Stomach (tissue), 4 donors: ENCODE measurements around the gene CEMIP.

ENCODE experiments used
- POLR2A ChIP-seq, 4 donors: fragments of 450-650 bp; IDR thresholded peaks; one replicate each; pipeline ENCODE4 v1.6.1; 2016; ENCODE audit warnings: antibody characterized with exemption in 4 of 4, control low read depth in 2 of 4, mild to moderate bottlenecking in 1 of 4, moderate library complexity in 1 of 4
- POLR2AphosphoS5 ChIP-seq, 3 donors: sonication (generic); formaldehyde crosslinking; IDR thresholded peaks; one replicate each; pipeline ENCODE4 v1.6.1; 2016; ENCODE audit warnings: antibody characterized with exemption in 3 of 3
- TF ChIP-seq, protein P1 (sequence below), 7 experiments: fragments of 450-650 bp in 4 of 7; fragments of 200-600 bp in 3 of 7; sonication (generic) in 3 of 7; IDR thresholded peaks; one replicate each; pipeline ENCODE4 v1.5.1; 2016 to 2019; ENCODE audit warnings: antibody characterized with exemption in 7 of 7, control low read depth in 2 of 7, mild to moderate bottlenecking in 1 of 7

DNA sequence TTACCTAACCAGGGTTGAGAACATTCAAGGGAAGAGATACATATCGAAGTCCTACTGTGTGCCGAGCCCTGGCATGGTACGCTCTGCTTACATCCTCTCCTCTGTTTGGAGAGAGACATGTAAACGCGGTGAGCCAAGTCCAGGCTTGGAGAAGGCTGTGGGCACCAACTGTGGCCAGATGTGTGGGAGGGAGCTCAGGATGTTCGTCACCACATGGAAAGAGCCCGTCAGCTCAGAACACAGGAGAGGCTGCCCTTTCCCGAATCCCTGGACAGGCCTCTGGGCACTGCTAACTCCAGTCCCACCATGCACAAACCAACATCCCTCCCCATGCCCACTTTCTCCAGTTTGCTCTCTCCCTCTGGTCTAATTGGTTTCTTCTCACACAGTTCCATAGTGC, 167.4 kb downstream of the CEMIP start:
- TF ChIP-seq POLR2A (IDR thresholded peaks at IDR 0.05) = no peak
- TF ChIP-seq, protein P1, sequence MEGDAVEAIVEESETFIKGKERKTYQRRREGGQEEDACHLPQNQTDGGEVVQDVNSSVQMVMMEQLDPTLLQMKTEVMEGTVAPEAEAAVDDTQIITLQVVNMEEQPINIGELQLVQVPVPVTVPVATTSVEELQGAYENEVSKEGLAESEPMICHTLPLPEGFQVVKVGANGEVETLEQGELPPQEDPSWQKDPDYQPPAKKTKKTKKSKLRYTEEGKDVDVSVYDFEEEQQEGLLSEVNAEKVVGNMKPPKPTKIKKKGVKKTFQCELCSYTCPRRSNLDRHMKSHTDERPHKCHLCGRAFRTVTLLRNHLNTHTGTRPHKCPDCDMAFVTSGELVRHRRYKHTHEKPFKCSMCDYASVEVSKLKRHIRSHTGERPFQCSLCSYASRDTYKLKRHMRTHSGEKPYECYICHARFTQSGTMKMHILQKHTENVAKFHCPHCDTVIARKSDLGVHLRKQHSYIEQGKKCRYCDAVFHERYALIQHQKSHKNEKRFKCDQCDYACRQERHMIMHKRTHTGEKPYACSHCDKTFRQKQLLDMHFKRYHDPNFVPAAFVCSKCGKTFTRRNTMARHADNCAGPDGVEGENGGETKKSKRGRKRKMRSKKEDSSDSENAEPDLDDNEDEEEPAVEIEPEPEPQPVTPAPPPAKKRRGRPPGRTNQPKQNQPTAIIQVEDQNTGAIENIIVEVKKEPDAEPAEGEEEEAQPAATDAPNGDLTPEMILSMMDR (IDR thresholded peaks at IDR 0.05) = no peak
- no peak for TF ChIP-seq POLR2AphosphoS5 (IDR thresholded peaks at IDR 0.05)
